DMS53 treated with DMSO at 0.1 percent for 48 hours (cell line): ENCODE data around the gene MAP3K9.
A peak's percentile ranks its signal among the peaks of the same experiment; 100 is the strongest.

Source experiments
- DNase-seq: peaks from one replicate; lab custom pipeline; 2025; ENCODE audit not compliant: unreplicated experiment; lab: John Stamatoyannopoulos, UW

The MAP3K9 gene

GRCh38 chr14:70701610-70702009, 107.7 kb downstream of the MAP3K9 start:
- DNase-seq = no peak

- no peak for DNase-seq
These were observed 108.2 kb downstream of the MAP3K9 start for GRCh38 chr14:70700955-70701585.

GRCh38 chr14:70699646-70700045, 109.7 kb downstream of the MAP3K9 start:
- DNase-seq = no peak

- peak; percentile 6 for DNase-seq
These were observed 111.0 kb downstream of the MAP3K9 start for GRCh38 chr14:70698288-70698687.

GRCh38 chr14:70697701-70698100, 111.6 kb downstream of the MAP3K9 start:
- DNase-seq = no peak

- no peak for DNase-seq
These were observed 113.3 kb downstream of the MAP3K9 start for GRCh38 chr14:70696026-70696425.

- DNase-seq = no peak
These were observed 117.1 kb downstream of the MAP3K9 start for GRCh38 chr14:70692210-70692609.

GRCh38 chr14:70685474-70686197, 123.7 kb downstream of the MAP3K9 start:
- no peak for DNase-seq

GRCh38 chr14:70683983-70684382, 125.3 kb downstream of the MAP3K9 start:
- DNase-seq = no peak

- DNase-seq = no peak
These were observed 128.6 kb downstream of the MAP3K9 start for GRCh38 chr14:70680748-70681147.

- no peak for DNase-seq
These were observed 132.0 kb downstream of the MAP3K9 start for GRCh38 chr14:70677341-70677740.
